IMR-90 (cell line): ENCODE results near the gene CYFIP1. TPM values are rescaled to one million over a fixed set of nuclear protein-coding genes. Genes with fewer than 3 reads are reported as not detected.

ENCODE experiments used
- ATAC-seq: fragments of 200-7000 bp; cut with Tn5 transposase; 2 replicates; pipeline ENCODE4 v1.9.1; 2020; ENCODE audit warnings: low read depth, mild to moderate bottlenecking, moderate library complexity
- BruUV-seq: library from RNA; stranded (reverse); fragments of 400-500 nt; replicated peaks from 2 replicates; lab custom pipeline; 2021; lab: Mats Ljungman, UMichigan
- CTCF ChIA-PET: fragments of 300-600 bp; formaldehyde crosslinking; extraction: SDS; loops from one replicate; lab custom pipeline; 2021; ENCODE audit warnings: antibody characterized with exemption; lab: Yijun Ruan, JAX
- POLR2A ChIA-PET: fragments of 300-600 bp; sonication (Branson Sonifier 250); formaldehyde crosslinking; loops from one replicate; lab custom pipeline; 2022; ENCODE audit warnings: antibody characterized with exemption; ENCODE audit not compliant: unreplicated experiment; lab: Charles Lee
- DNase-seq: peaks from one replicate; pipeline ENCODE4 v3.0.0; 2013
- H2AFZ ChIP-seq: replicated peaks from 2 replicates; pipeline ENCODE3; 2013; ENCODE audit warnings: low read length, mild to moderate bottlenecking; ENCODE audit not compliant: poor library complexity
- H2AK5ac ChIP-seq: 2 replicates; pipeline ENCODE4 v1.6.1; 2013; ENCODE audit warnings: low read depth, low read length, inconsistent platforms
- H2AK9ac ChIP-seq: replicated peaks from 2 replicates; pipeline ENCODE3; 2013; ENCODE audit warnings: mild to moderate bottlenecking, low read depth, low read length, moderate library complexity; ENCODE audit not compliant: poor library complexity
- H2BK120ac ChIP-seq: 2 replicates; pipeline ENCODE4 v1.6.1; 2013; ENCODE audit warnings: low read depth, low read length, inconsistent platforms
- H2BK15ac ChIP-seq: 3 replicates; pipeline ENCODE4 v1.6.1; 2013; ENCODE audit warnings: low read depth, low read length, inconsistent platforms
- H2BK20ac ChIP-seq: 2 replicates; pipeline ENCODE4 v1.6.1; 2013; ENCODE audit warnings: low read depth, mild to moderate bottlenecking, inconsistent platforms, low read length, moderate library complexity
- H2BK5ac ChIP-seq: 2 replicates; pipeline ENCODE4 v1.6.1; 2013; ENCODE audit warnings: mild to moderate bottlenecking, low read depth, low read length, inconsistent platforms; ENCODE audit not compliant: poor library complexity, severe bottlenecking
- H3K14ac ChIP-seq: replicated peaks from 2 replicates; pipeline ENCODE4 v1.6.1; 2013; ENCODE audit warnings: low read depth, low read length, inconsistent platforms
- H3K18ac ChIP-seq: 2 replicates; pipeline ENCODE4 v1.6.1; 2013; ENCODE audit warnings: low read depth, low read length, control low read depth
- H3K23ac ChIP-seq: 2 replicates; pipeline ENCODE4 v1.6.1; 2013; ENCODE audit warnings: low read depth, low read length, inconsistent platforms
- H3K27ac ChIP-seq: 2 replicates; pipeline ENCODE4 v1.5.1; 2013; ENCODE audit warnings: mild to moderate bottlenecking, control low read depth, low read length; ENCODE audit not compliant: insufficient read depth
- H3K27me3 ChIP-seq: 2 replicates; pipeline ENCODE4 v1.6.1; 2013; ENCODE audit warnings: low read length; ENCODE audit not compliant: control insufficient read depth, insufficient read depth
- H3K36me3 ChIP-seq: 2 replicates; pipeline ENCODE4 v1.6.1; 2013; ENCODE audit warnings: low read length, mixed read lengths; ENCODE audit not compliant: control insufficient read depth, insufficient read depth
- H3K4ac ChIP-seq: 2 replicates; pipeline ENCODE4 v1.6.1; 2013; ENCODE audit warnings: low read depth, low read length, inconsistent platforms
- H3K4me1 ChIP-seq: 2 replicates; pipeline ENCODE4 v1.6.1; 2013; ENCODE audit warnings: low read length, mixed read lengths; ENCODE audit not compliant: control insufficient read depth, insufficient read depth
- H3K4me2 ChIP-seq: 2 replicates; pipeline ENCODE4 v1.6.1; 2013; ENCODE audit warnings: low read depth, mild to moderate bottlenecking, control low read depth, low read length, moderate library complexity
- H3K4me3 ChIP-seq: 2 replicates; pipeline ENCODE4 v1.5.1; 2013; ENCODE audit warnings: low read depth, mild to moderate bottlenecking, control low read depth, low read length, moderate library complexity; ENCODE audit not compliant: insufficient read depth
- H3K56ac ChIP-seq: 2 replicates; pipeline ENCODE4 v1.6.1; 2013; ENCODE audit warnings: low read length, inconsistent platforms; ENCODE audit not compliant: insufficient read depth; ENCODE audit errors: extremely low read depth
- H3K79me1 ChIP-seq, 2 experiments: 2 replicates each; pipeline ENCODE4 v1.6.1; 2013; ENCODE audit warnings: low read length in 2 of 2, inconsistent platforms in 1 of 2, low read depth in 1 of 2
- H3K9ac ChIP-seq: 2 replicates; pipeline ENCODE4 v1.6.1; 2013; ENCODE audit warnings: low read depth, low read length, control low read depth
- H3K9me1 ChIP-seq: 2 replicates; pipeline ENCODE4 v1.6.1; 2013; ENCODE audit warnings: low read length, inconsistent platforms; ENCODE audit not compliant: insufficient read depth
- H3K9me3 ChIP-seq: 2 replicates; pipeline ENCODE4 v1.6.1; 2013; ENCODE audit warnings: low read length; ENCODE audit not compliant: control insufficient read depth, insufficient read depth
- H4K20me1 ChIP-seq: 2 replicates; pipeline ENCODE4 v1.6.1; 2013; ENCODE audit warnings: low read length, inconsistent platforms; ENCODE audit not compliant: insufficient read depth
- H4K5ac ChIP-seq: 2 replicates; pipeline ENCODE4 v1.6.1; 2013; ENCODE audit warnings: mild to moderate bottlenecking, low read depth, low read length, control low read depth
- H4K8ac ChIP-seq, 2 experiments: 2 replicates each; pipeline ENCODE4 v1.6.1; 2013; ENCODE audit warnings: low read depth in 2 of 2, low read length in 2 of 2, control low read depth in 1 of 2, inconsistent platforms in 1 of 2
- H4K91ac ChIP-seq: 2 replicates; pipeline ENCODE4 v1.6.1; 2013; ENCODE audit warnings: low read depth, low read length, inconsistent platforms; ENCODE audit not compliant: insufficient read depth
- BHLHE40 ChIP-seq: fragments of 150-350 bp; IDR thresholded peaks from 2 replicates; pipeline ENCODE4 v1.6.1; 2016; ENCODE audit warnings: mild to moderate bottlenecking, low read depth, low read length
- CHD1 ChIP-seq: IDR thresholded peaks from 2 replicates; pipeline ENCODE4 v1.6.1; 2012; ENCODE audit warnings: low read depth, low read length, improper control_type of control experiment
- MAFK ChIP-seq: IDR thresholded peaks from 2 replicates; pipeline ENCODE4 v1.6.1; 2012; ENCODE audit warnings: low read depth, low read length, improper control_type of control experiment
- NFE2L2 ChIP-seq: fragments of 150-350 bp; IDR thresholded peaks from 2 replicates; pipeline ENCODE4 v1.6.1; 2016; ENCODE audit warnings: low read depth, mild to moderate bottlenecking, low read length
- RFX5 ChIP-seq: IDR thresholded peaks from 2 replicates; pipeline ENCODE4 v1.8.0; 2012; ENCODE audit warnings: low read depth, mild to moderate bottlenecking, low read length, moderate library complexity
- SMC3 ChIP-seq: fragments of 150-350 bp; IDR thresholded peaks from 2 replicates; pipeline ENCODE4 v1.6.1; 2016; ENCODE audit warnings: low read depth, mild to moderate bottlenecking, antibody characterized with exemption, low read length, moderate library complexity
- WGBS, 2 experiments: methylation state at CpG; one replicate each; pipeline versions ENCODE4 v1.1.5 to v1.1.7; 2013; ENCODE audit warnings: missing lambda C conversion rate in 2 of 2; ENCODE audit not compliant: insufficient read length in 1 of 2; ENCODE audit errors: extremely low coverage in 2 of 2; 5-methylcytosine and 5-hydroxymethylcytosine counted together
- dilution Hi-C: fragments of 300-500 bp; cut with HindIII; formaldehyde crosslinking; loops from one replicate; pipeline ENCODE4 v1.14.3; 2018; ENCODE audit warnings: low sequenced_read_pairs; ENCODE audit not compliant: unreplicated experiment
- in situ Hi-C: fragments of 300-500 bp; cut with MboI; formaldehyde crosslinking; loops from 3 replicates; pipeline ENCODE4 v1.14.3; 2019; ENCODE audit warnings: low sequenced_read_pairs, inconsistent platforms, mixed read lengths
- intact Hi-C: fragments of 100-400 bp; cut with micrococcal nuclease; formaldehyde crosslinking; loops from 2 replicates; pipeline ENCODE4 v1.10.0; 2022
- polyA plus RNA-seq, 3 experiments: library from polyadenylated mRNA; depleted of rRNA; stranded (reverse); fragments of >200 nt; gene quantifications; 2 replicates each; pipeline ENCODE4 v1.2.3, GENCODE V29; 2012; ENCODE audit warnings: low replicate concordance in 1 of 3
- total RNA-seq: library from RNA; depleted of rRNA; stranded (reverse); fragments of >200 nt; gene quantifications from 2 replicates; pipeline ENCODE4 v1.2.3, GENCODE V29; 2012

CYFIP1 gene
- total and polyA plus RNA-seq, 2 of the 4 experiments (the other 2 are of a cell fraction) = 58.4 to 163 TPM

DNA sequence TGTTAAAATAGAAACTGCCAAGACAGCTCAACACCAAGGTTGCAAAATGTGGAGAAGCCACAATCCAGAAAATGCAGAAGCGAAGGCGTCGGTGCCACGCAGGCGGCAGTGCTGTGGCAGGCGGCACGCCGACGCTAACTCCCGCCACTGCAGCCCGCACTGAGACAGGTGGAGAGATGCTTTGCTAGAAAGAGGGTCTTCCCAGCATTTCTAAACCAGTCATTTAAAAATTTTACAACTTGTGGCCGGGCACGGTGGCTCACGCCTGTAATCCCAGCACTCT, 23.2 kb downstream of the CYFIP1 start:
- H3K4me3 ChIP-seq = no peak overlapping the region
- in situ Hi-C loops = no loop called here
- no peak overlapping the region for H2BK15ac ChIP-seq
- no peak overlapping the region for H4K8ac ChIP-seq
- H3K14ac ChIP-seq = no peak overlapping the region
- no peak overlapping the region for H3K56ac ChIP-seq
- ATAC-seq (no peak), DNase-seq (no peak)
- peaks cover 16% of the 10 kb centered on the region for H3K4me1 ChIP-seq
- H2BK120ac ChIP-seq = no peak overlapping the region
- no peak overlapping the region for H3K18ac ChIP-seq
- H3K9ac ChIP-seq = no peak overlapping the region
- POLR2A ChIA-PET = no interaction called here
- peaks cover 13% of the 10 kb centered on the region for H3K9me1 ChIP-seq
- no peak overlapping the region for H2AK5ac ChIP-seq
- no peak overlapping the region for H2BK5ac ChIP-seq
- intact Hi-C loops = no loop called here
- H2BK20ac ChIP-seq = no peak overlapping the region
- H3K27me3 ChIP-seq = no peaks in the 10 kb centered on the region
- H3K9me3 ChIP-seq = no peaks in the 10 kb centered on the region
- H3K23ac ChIP-seq = no peak overlapping the region
- no peak overlapping the region for H3K27ac ChIP-seq
- dilution Hi-C loops = no loop called here
- CTCF ChIA-PET = no interaction called here
- no peak overlapping the region for H2AK9ac ChIP-seq
- no peak overlapping the region for H3K4me2 ChIP-seq
- H2AFZ ChIP-seq = no peak overlapping the region
- H3K4ac ChIP-seq = no peak overlapping the region
- BruUV-seq = no TSS peak
- TF ChIP-seq BHLHE40 = no peak
- TF ChIP-seq MAFK = no peak
- TF ChIP-seq NFE2L2 = no peak
- TF ChIP-seq CHD1 = no peak
- no peak for TF ChIP-seq RFX5
- no peak for TF ChIP-seq SMC3
- H4K20me1 ChIP-seq = peaks cover 88% of the 10 kb centered on the region
- H4K91ac ChIP-seq = no peak overlapping the region
- H3K79me1 ChIP-seq = peaks cover 15 to 82% of the 10 kb centered on the region in 2 experiments
- no peaks in the 10 kb centered on the region; the same call in 1 of the 2 replicates for H3K36me3 ChIP-seq
- no peak overlapping the region for H4K5ac ChIP-seq
- no CpG with 5 or more reads among the region's 14 CpGs for WGBS, 2 experiments
